Endothelial cell of umbilical vein (primary cell): ENCODE measurements around the gene DTX4.

ENCODE experiments used
- EZH2 ChIP-seq: IDR thresholded peaks from 2 replicates; pipeline ENCODE4 v1.6.1; 2012; ENCODE audit warnings: borderline replicate concordance, low read depth, mild to moderate bottlenecking, moderate library complexity, low read length, inconsistent platforms; ENCODE audit not compliant: severe bottlenecking
- FOS ChIP-seq: IDR thresholded peaks from 2 replicates; pipeline ENCODE4 v1.6.1; 2011; ENCODE audit warnings: mild to moderate bottlenecking, low read length, moderate library complexity, borderline replicate concordance; ENCODE audit not compliant: insufficient read depth
- GATA2 ChIP-seq: IDR thresholded peaks from 2 replicates; pipeline ENCODE4 v1.7.0; 2011; ENCODE audit warnings: low read depth, mild to moderate bottlenecking, moderate library complexity, mixed read lengths, low read length; ENCODE audit not compliant: insufficient read length, insufficient read depth
- JUN ChIP-seq: IDR thresholded peaks from 2 replicates; pipeline ENCODE4 v1.6.1; 2011; ENCODE audit warnings: borderline replicate concordance, low read depth; ENCODE audit not compliant: insufficient read length, insufficient read depth
- MYC ChIP-seq: IDR thresholded peaks from one replicate; pipeline ENCODE4 v1.6.1; 2011; ENCODE audit warnings: mild to moderate bottlenecking, low read depth, low read length
- POLR2A ChIP-seq: IDR thresholded peaks from 2 replicates; pipeline ENCODE4 v1.6.1; 2012; ENCODE audit warnings: low read depth, mild to moderate bottlenecking, control low read depth, low read length
- POLR2AphosphoS5 ChIP-seq: IDR thresholded peaks from 2 replicates; pipeline ENCODE4 v1.6.1; 2012; ENCODE audit warnings: low read depth, mild to moderate bottlenecking, control low read depth, low read length, moderate library complexity; ENCODE audit not compliant: insufficient read depth
- TF ChIP-seq, protein P1 (sequence below), 2 donors: IDR thresholded peaks; 1 replicate in 1 of 2; 2 replicates in 1 of 2; pipeline ENCODE4 v1.5.1; 2011; ENCODE audit warnings: low read length in 2 of 2, mild to moderate bottlenecking in 2 of 2, moderate library complexity in 2 of 2, control low read depth in 1 of 2, inconsistent platforms in 1 of 2, low read depth in 1 of 2; ENCODE audit not compliant: insufficient read depth in 1 of 2; ENCODE audit errors: extremely low read depth in 1 of 2
- TF ChIP-seq, protein P2 (sequence below): IDR thresholded peaks from 2 replicates; pipeline ENCODE4 v1.6.1; 2011; ENCODE audit not compliant: insufficient read depth, insufficient read length

DNA sequence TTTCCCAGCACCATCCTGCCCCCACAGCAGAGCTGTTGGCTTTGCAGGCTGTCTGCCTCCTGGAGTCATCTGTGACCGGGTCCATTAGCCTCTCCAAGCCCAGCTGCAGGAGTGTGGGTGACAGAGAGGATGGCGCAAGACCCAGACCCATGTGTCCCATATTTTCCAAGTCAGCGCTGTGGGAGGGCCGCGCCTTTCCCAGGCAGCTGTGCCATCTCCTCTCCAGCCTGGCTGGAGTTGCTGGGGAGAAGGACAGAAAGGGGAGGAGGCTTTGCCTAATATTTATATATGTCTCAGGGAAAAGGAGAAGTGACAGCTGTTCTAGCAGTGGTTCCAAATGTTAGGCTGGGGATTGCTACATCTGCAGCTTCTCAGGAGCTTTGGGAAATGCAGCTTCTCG lies 15.7 kb downstream of the DTX4 start:
- TF ChIP-seq, protein P1, sequence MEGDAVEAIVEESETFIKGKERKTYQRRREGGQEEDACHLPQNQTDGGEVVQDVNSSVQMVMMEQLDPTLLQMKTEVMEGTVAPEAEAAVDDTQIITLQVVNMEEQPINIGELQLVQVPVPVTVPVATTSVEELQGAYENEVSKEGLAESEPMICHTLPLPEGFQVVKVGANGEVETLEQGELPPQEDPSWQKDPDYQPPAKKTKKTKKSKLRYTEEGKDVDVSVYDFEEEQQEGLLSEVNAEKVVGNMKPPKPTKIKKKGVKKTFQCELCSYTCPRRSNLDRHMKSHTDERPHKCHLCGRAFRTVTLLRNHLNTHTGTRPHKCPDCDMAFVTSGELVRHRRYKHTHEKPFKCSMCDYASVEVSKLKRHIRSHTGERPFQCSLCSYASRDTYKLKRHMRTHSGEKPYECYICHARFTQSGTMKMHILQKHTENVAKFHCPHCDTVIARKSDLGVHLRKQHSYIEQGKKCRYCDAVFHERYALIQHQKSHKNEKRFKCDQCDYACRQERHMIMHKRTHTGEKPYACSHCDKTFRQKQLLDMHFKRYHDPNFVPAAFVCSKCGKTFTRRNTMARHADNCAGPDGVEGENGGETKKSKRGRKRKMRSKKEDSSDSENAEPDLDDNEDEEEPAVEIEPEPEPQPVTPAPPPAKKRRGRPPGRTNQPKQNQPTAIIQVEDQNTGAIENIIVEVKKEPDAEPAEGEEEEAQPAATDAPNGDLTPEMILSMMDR (IDR thresholded peaks at IDR 0.05; ENCODE audit: extremely low read depth in 1 of 2, insufficient read depth in 1 of 2, low read depth in 1 of 2, low read length in 2 of 2) = no peak
- no peak for TF ChIP-seq JUN
- TF ChIP-seq MYC = no peak
- no peak for TF ChIP-seq EZH2
- TF ChIP-seq POLR2AphosphoS5 = no peak
- TF ChIP-seq POLR2A = no peak
- TF ChIP-seq, protein P2, sequence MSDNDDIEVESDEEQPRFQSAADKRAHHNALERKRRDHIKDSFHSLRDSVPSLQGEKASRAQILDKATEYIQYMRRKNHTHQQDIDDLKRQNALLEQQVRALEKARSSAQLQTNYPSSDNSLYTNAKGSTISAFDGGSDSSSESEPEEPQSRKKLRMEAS = no peak
- TF ChIP-seq FOS = no peak
- TF ChIP-seq GATA2 = no peak
